HFF-Myc (cell line): ENCODE results near the gene ZNF292.
"Not testable (repeated sequence)": the region's sequence is repeated elsewhere in the genome, so short reads cannot be mapped to it uniquely, and the experiment has no call there.

Experiments used
- DNase-seq: peaks from one replicate; pipeline ENCODE4 v3.0.0-alpha.2; 2011; ENCODE audit warnings: low read depth; ENCODE audit errors: extremely low read depth
- H3K4me3 ChIP-seq: replicated peaks from 2 replicates; pipeline ENCODE4 v1.5.1; 2011; ENCODE audit warnings: low read depth, mild to moderate bottlenecking, control low read depth, low read length
- CTCF ChIP-seq: IDR thresholded peaks from 2 replicates; pipeline ENCODE4 v1.5.1; 2012; ENCODE audit warnings: mild to moderate bottlenecking, low read depth, low read length, control low read depth; ENCODE audit errors: missing control alignments

Gene ZNF292

DNA sequence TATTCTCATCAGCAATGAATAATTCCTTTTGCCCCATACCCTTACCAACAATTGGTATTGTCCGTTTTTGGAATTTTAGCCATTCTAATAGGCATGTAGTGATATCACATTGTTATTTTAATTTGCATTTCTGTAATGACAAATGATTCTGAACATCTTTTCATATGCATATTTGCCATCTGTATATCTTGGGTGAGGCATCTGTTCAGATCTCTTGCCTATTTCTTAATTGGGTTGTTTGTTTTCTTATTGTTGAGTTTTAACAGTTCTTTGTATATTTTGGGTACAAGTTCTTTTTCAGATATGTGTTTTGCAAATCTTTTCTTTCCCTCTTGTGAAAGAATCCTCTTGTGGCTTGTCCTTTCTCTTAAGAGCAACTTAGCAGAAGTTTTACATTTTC, 69.6 kb downstream of the ZNF292 start:
- DNase-seq = no peak
- no peak overlapping the region for H3K4me3 ChIP-seq

GRCh38 chr6:87225511-87225910, 70.1 kb downstream of the ZNF292 start:
- no peak overlapping the region for H3K4me3 ChIP-seq
- DNase-seq = no peak
- no peak for TF ChIP-seq CTCF

More for the DNA sequence above, 69.6 kb downstream of the ZNF292 start:
- no peak for TF ChIP-seq CTCF

GRCh38 chr6:87225937-87226336, 70.6 kb downstream of the ZNF292 start:
- no peak for DNase-seq
- no peak overlapping the region for H3K4me3 ChIP-seq
- no peak for TF ChIP-seq CTCF

DNA sequence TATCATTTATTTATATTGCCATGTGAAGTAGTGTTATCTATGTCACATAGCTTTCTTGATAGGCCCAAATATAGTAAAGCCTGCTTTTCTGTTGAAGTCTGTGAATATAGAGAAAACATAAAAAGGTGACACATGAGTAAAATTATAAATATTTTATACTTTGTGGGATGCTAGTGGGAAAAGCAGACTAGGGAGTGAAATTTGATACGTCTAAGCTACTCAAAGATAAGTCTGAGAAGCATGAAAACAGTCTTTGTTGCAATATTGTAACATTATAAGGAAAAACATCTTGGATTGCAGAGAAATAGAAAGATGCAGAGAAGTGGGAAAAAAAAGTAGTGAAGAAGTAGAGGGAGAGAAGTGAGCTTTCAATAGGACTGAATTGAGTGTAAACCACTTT, 75.4 kb downstream of the ZNF292 start:
- no peak overlapping the region for H3K4me3 ChIP-seq
- no peak for TF ChIP-seq CTCF
- no peak for DNase-seq

- no peak for DNase-seq
- H3K4me3 ChIP-seq = no peak overlapping the region
- TF ChIP-seq CTCF = no peak
These were observed 82.4 kb downstream of the ZNF292 start for GRCh38 chr6:87237804-87238203.

DNA sequence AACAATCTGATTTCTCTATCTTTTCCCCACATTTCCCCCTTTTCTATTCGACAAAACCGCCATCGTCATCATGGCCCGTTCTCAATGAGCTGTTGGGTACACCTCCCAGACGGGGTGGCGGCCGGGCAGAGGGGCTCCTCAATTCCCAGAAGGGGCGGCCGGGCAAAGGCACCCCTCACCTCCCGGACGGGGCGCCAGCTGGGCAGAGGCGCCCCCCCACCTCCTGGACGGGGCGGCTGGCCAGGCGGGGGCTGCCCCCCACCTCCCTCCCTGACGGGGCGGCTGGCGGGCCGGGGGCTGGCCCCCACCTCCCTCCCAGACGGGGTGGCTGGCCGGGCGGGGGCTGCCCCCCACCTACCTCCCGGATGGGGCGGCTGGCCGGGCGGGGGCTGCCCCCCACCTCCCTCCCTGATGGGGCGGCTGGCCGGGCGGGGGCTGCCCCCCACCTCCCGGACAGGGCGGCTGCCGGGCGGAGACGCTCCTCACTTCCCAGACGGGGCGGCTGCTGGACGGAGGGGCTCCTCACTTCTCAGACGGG, 83.8 kb downstream of the ZNF292 start:
- not testable (repeated sequence) for H3K4me3 ChIP-seq, DNase-seq

DNA sequence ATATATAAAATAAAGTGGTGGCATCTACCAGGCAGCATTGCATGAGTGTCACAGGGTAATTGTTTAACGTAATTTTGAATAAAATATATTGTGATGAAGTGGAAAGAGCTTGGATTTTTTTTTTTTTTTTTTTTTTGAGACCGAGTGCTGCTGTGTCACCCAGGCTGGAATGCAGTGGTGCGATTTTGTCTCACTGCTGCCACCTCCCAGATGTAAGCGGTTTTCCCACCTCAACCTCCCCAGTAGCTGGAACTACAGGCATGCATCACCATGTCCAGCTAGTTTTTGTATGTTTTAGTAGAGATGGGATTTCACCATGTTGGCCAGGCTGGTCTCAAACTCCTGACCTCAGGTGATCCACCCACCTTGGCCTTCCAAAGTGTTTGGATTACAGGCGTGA, 85.9 kb downstream of the ZNF292 start:
- H3K4me3 ChIP-seq = no peak overlapping the region
- no peak for TF ChIP-seq CTCF
- no peak for DNase-seq

DNA sequence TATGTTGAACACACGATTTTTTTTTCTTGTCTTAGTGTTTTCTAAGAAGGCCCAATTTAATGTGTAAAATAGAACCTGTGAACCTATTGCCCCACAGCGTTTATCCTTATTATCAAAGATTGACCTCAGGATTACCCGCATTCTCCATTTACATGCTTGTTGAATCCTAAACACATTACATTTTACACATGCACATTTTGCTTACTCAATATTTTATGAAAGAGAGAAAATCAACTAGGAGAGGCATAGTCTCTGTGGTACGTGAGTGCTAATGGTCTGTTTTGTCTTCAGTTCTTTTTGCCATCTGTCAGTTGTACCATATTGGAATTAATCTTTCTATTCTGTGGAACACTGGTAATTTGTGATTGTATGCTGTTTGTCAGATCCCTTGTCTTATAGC, 86.9 kb downstream of the ZNF292 start:
- no peak for DNase-seq
- no peak for TF ChIP-seq CTCF
- H3K4me3 ChIP-seq = no peak overlapping the region
